HG02763 (cell line): Measurements from ENCODE around the gene ZNF317.
"Not testable (repeated sequence)": the region's sequence is repeated elsewhere in the genome, so short reads cannot be mapped to it uniquely, and the experiment has no call there.

Source experiments
- ATAC-seq: cut with Tn5 transposase; IDR thresholded peaks from one replicate; pipeline ENCODE4 v1.9.1; 2021; ENCODE audit warnings: mild to moderate bottlenecking, moderate library complexity; ENCODE audit not compliant: unreplicated experiment

The ZNF317 gene

DNA sequence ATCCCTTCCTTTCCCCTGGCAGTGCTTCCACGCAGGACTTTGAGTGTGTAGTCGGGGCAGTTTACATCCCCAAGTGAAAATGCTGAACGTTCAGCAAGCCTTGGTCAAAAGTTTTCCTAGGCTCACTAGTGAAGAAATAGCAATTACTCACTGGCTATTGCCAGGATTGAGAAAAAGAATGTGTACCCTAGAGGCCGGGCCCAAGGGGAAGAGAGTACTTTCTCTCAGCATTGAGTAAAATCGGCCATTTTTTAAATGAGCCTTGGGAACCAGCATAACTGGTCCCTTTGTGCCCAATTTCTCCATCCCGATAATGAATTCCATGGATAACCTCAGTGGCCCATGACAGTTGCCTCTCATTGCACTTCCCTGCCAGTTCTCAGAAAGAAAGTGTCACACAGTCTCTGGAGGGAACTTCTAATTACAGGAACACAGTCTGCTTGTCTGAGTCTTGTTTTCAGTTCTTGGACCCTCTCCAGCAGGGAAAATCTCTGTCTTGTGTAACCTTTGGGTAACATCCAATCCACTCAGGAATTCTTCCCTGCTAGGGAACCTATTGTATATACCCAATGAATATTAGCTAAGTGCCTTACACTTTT lies 31.3 kb downstream of the ZNF317 start:
- no peak for ATAC-seq

DNA sequence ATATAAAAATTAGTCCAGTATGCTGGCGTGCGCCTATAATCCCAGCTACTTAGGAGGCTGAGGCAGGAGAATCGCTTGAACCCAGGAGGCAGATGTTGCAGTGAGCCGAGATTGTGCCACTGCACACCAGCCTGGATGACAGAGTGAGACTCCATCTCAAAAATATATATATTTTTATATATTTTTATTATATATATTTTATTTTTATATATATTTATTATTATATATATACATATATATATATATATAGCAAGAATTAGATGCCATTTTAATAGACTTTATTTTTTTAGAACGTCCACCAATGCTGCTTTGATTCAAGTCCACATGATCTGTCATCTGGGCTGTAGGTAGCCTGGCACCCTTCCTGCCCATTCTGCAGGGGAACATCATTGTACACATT lies 35.1 kb downstream of the ZNF317 start:
- ATAC-seq, result no peak

DNA sequence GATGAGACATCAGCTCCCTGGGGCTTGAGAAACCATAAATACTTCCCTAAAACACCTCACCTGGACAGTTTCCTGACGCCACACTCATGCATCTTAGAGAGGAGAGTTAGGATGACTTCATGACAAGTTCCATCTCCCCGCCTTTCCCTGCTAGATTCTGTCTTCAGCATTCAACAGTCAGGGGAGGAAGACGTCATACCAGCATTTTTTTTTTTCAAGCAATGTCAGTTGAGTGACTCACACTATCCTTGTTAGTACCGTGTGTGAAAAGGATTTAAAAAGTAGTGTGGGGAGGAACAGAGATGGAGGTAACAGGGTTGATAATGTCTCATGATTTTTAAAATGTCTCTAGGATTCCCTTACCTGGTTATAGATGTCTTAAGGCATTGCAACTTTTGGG lies 38.7 kb downstream of the ZNF317 start, which contains the start of gene OR7D2:
Gene OR7D2, plus strand, starts transcription at position 79 of the 400 bp plus-strand sequence. CDS start 6,803 bp downstream, outside the sequence.
- no peak for ATAC-seq

DNA sequence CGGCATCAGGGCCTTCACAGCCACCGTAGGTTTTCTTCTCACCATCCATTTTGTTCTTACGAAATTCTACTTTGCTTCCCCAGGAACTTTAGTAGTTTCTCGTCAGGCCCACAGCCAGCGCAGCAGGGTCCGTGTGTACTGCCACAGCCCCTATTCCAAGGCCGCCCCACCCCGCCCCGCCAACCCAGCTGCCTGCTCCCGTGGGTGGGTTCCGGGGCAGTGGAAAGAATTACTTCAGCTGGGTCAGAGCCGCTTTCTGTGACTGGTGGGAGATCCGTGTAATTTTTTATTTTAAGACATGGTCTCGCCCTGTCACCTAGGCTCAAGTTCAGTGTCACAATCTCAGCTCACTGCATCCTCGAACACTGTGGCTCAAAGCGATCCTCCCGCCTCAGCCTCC lies 42.8 kb downstream of the ZNF317 start:
- ATAC-seq, result no peak

DNA sequence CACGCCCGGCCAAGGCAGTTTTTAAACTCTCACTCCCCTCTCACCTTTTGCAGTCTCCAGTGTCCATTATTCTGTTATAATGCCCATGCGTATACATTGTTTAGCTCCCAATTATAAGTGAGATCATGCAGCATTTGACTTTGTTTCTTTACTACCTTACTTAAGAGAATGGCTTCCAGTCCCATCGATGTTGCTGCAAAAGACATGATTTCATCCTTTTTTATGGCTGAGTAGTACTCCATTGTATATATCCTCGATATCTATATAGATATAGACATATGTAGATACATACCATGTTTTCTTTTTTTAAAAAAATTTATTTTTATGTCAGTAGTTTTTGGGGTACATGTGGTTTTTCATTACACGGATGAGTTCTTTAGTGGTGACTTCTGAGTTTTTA lies 47.0 kb downstream of the ZNF317 start:
- ATAC-seq, result no peak

DNA sequence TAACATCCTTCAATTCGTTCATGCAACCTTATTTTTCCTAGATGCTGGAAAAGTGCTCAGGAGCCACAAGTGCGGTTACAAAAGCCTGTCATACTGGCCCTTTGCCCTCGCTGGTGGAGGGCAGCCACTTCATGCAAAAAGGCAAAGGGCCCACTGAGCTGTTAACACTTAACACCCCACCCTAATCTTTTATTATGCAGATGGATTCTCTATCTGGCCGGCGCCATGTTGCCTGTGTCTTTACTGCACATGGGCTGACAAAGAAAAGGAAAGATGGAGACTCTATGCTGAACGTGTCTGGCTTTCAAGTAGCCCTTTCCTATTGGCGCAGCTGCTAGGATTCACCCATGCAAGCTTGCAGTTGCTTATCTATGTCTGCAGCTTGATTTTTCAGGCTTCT lies 49.3 kb downstream of the ZNF317 start:
- ATAC-seq, result no peak

DNA sequence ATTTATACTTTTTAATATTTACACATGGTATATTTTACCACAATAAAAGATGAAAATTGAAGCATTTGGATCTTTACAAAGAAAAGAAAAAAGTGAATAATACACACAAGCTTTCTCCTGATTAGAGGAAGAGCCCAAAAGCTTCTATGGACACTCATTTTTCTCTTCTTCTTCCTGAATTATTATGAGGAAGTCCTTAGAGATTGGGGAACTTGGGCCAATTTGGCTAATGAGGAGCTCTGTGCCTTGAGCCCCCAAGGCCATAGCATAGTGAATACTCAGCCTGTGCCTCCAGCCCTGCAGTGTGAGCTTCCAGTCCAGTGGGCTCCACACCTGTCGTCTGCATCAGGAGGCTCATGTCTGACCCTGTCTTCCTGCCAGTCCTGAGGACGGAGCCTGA lies 57.8 kb downstream of the ZNF317 start:
- ATAC-seq, result not testable (repeated sequence)

DNA sequence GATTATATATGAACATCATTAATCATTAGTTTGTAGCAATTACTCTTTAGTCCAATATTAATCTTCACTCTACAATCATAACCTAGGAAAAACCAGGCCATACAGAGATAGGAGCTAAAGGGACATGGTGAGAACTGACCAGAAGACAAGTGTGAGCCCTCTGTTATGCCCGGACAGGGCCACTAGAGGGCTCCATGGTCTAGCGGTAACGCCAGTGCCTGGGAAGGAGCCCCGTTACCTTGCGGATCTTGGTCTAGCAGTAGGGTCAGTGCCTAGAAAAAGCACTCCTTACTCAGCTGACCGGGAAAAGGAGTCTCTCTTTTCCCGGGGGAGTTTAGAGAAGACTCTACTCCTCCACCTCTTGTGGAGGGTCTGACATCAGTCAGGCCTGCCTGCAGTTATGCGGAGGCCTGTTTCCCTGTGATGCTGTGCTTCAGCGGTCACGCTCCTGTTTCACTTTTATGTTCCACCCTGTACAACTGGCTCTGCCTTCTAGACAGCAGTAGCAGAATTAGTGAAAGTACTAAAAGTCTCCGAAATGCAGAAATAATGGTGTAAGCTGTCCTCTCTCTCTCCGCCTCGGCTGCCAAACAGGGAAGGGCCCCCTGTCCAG lies 65.4 kb downstream of the ZNF317 start:
- ATAC-seq, result no peak
